ENCODE measurements around the gene CROT. TPM values are rescaled to one million over a fixed set of nuclear protein-coding genes. Genes with fewer than 3 reads are reported as not detected.

The CROT gene
- total and polyA plus RNA-seq, 2 experiments from 2014 or later = 11.1 to 13.4 TPM

DNA sequence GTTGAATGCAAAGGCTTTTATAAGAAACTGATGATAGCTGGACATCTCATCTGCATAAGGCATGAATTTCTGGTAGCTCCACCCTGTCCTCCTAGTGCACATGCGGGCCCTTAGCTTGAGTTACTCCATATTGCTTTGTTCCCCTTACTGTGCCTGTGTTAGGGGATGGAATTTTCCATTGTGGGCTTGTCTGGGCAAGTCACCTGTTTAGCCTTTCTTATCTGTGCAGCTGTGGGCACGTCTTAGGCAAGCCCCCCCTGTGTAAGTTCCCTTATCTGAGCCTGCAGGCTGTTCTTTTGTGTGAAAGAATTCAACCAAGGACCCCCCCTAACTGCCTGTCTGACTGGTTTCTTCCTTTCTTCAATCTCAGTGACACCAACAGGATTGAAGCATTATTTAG, 14.5 kb upstream of the CROT start:
- H3K36me3 ChIP-seq (ENCODE audit: low read depth) = no peaks in the 10 kb centered on the region; the same call in 1 of the 2 replicates

DNA sequence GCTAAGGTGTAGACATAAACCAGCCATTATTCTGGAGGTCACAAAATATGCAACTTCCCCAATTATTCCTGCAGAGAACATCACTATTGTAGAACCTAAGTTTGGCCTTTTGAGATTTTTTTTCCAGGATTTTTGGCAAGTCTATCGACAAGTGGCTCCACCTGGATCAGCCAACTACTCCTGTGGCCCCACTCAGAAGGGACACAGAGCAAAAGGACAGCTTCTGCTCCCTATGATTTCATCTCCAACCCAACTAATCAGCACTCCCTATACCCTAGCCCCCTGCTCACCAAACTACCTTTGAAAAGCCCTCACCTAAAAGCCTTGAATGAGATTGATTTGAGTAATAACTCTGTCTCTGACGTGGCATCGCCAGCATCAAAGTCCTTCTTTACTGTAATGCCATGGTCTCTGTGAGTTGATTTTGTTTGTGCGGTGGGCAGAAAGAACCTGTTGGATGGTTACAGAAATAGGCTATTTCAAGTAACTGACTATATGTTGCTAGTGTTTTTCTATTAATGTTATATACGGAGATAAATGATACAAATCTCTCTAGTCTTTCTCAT, 13.7 kb upstream of the CROT start:
- no peak overlapping the region for H3K4me2 ChIP-seq (ENCODE audit: unreplicated experiment)
- no peaks in the 10 kb centered on the region for H3K79me2 ChIP-seq (ENCODE audit: insufficient read depth)
- H4K20me1 ChIP-seq (ENCODE audit: insufficient read depth) = no peaks in the 10 kb centered on the region
- no peaks in the 10 kb centered on the region for H3F3A ChIP-seq (ENCODE audit: insufficient read depth)
- no peak overlapping the region for H3K9ac ChIP-seq
- DNase-seq = no peak
- 75 to 78% methylated on average over 5 of the region's 5 CpGs for WGBS, 2 experiments (ENCODE audit: low coverage in 1 of 2, low lambda C conversion rate in 2 of 2, missing lambda C conversion rate in 2 of 2)
- H2AFZ ChIP-seq = no peak overlapping the region
- no peaks in the 10 kb centered on the region for H3K9me2 ChIP-seq (ENCODE audit: insufficient read depth)
- no peaks in the 10 kb centered on the region; the same call in 1 of the 2 replicates for H3K36me3 ChIP-seq (ENCODE audit: low read depth)
- no peak overlapping the region for H3K4me3 ChIP-seq
- H3K9me3 ChIP-seq (ENCODE audit: low read depth) = no peaks in the 10 kb centered on the region
- H3K4me1 ChIP-seq (ENCODE audit: insufficient read depth) = no peaks in the 10 kb centered on the region
- H3K27me3 ChIP-seq (replicated peaks; ENCODE audit: insufficient read depth) = no peaks in the 10 kb centered on the region
- in situ Hi-C loops (cut with MboI) = no loop called here
- no peak overlapping the region for H3K27ac ChIP-seq
- TF ChIP-seq EZH2 (IDR thresholded peaks at IDR 0.05; ENCODE audit: insufficient read depth, poor library complexity, severe bottlenecking) (no peak), EZH2phosphoT487 (IDR thresholded peaks at IDR 0.05; ENCODE audit: insufficient read depth, low read depth) (no peak)

More for the DNA sequence above, 14.5 kb upstream of the CROT start:
- Histone ChIP-seq H3K79me2 (ENCODE audit: insufficient read depth) (no peaks in the 10 kb centered on the region), H4K20me1 (ENCODE audit: insufficient read depth) (no peaks in the 10 kb centered on the region), H2AFZ (no peak overlapping the region), H3K9me3 (ENCODE audit: low read depth) (no peaks in the 10 kb centered on the region), H3K27ac (no peak overlapping the region), H3K9ac (no peak overlapping the region), H3K4me1 (ENCODE audit: insufficient read depth) (no peaks in the 10 kb centered on the region), H3K4me2 (ENCODE audit: unreplicated experiment) (no peak overlapping the region), H3K4me3 (no peak overlapping the region), H3K27me3 (replicated peaks; ENCODE audit: insufficient read depth) (no peaks in the 10 kb centered on the region), H3F3A (ENCODE audit: insufficient read depth) (no peaks in the 10 kb centered on the region), H3K9me2 (ENCODE audit: insufficient read depth) (no peaks in the 10 kb centered on the region)
- no peak for DNase-seq
- 31 to 50% methylated on average over 2 of the region's 2 CpGs for WGBS, 2 experiments (ENCODE audit: low coverage in 1 of 2, low lambda C conversion rate in 2 of 2, missing lambda C conversion rate in 2 of 2)
- TF ChIP-seq EZH2 (IDR thresholded peaks at IDR 0.05; ENCODE audit: insufficient read depth, poor library complexity, severe bottlenecking) (no peak), EZH2phosphoT487 (IDR thresholded peaks at IDR 0.05; ENCODE audit: insufficient read depth, low read depth) (no peak)
- in situ Hi-C loops (cut with MboI) = no loop called here

DNA sequence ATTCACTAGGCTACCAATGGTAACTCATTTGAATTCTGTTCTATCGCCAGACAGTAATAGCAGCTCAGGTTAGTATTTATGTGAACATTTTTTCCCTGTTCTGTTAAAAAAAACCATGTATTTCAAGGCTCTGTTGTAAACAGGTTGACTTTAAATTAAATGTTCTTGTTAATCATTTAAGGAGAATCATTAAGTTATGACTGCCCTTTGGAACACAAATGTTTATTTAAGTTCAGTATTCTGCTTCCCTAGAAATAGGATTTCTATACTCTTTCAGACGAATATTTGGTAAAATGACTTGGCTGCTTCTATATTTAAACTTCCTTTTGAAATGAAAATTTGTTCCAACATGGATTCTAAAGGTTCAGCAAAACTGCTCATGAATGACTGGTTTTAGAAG, 13.1 kb upstream of the CROT start:
- DNase-seq = no peak
- Histone ChIP-seq H3K27ac (no peak overlapping the region), H3K4me2 (ENCODE audit: unreplicated experiment) (no peak overlapping the region), H3F3A (ENCODE audit: insufficient read depth) (no peaks in the 10 kb centered on the region), H3K36me3 (ENCODE audit: low read depth) (no peaks in the 10 kb centered on the region; the same call in 1 of the 2 replicates), H3K9me2 (ENCODE audit: insufficient read depth) (no peaks in the 10 kb centered on the region), H4K20me1 (ENCODE audit: insufficient read depth) (no peaks in the 10 kb centered on the region), H3K79me2 (ENCODE audit: insufficient read depth) (no peaks in the 10 kb centered on the region), H3K27me3 (replicated peaks; ENCODE audit: insufficient read depth) (no peaks in the 10 kb centered on the region), H3K4me1 (ENCODE audit: insufficient read depth) (no peaks in the 10 kb centered on the region), H2AFZ (no peak overlapping the region), H3K4me3 (no peak overlapping the region), H3K9ac (no peak overlapping the region), H3K9me3 (ENCODE audit: low read depth) (no peaks in the 10 kb centered on the region)
- in situ Hi-C loops (cut with MboI) = no loop called here
- 82 to 92% methylated on average over 2 of the region's 2 CpGs for WGBS, 2 experiments (ENCODE audit: low coverage in 1 of 2, low lambda C conversion rate in 2 of 2, missing lambda C conversion rate in 2 of 2)
- TF ChIP-seq EZH2phosphoT487 (IDR thresholded peaks at IDR 0.05; ENCODE audit: insufficient read depth, low read depth) = no peak
- no peak for TF ChIP-seq EZH2 (IDR thresholded peaks at IDR 0.05; ENCODE audit: insufficient read depth, poor library complexity, severe bottlenecking)

DNA sequence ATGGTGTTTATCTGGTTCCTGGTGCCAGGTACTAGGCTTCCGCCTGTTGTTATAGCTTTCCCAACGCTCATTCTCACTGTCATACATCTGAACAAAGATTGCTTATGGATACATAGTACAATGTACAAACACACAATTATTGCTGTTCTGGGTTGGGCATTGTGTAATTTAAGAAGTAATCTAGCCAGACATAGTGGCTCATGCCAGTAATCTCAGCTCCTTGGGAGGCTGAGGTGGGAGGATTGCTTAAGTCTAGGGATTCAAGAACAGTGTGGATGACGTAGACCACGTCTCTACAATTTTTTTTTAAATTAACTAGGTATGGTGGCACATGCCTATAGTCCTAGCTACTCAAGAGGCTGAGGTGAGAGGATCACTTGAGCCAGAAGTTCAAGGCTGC, 9.3 kb upstream of the CROT start:
- H3K4me2 ChIP-seq (ENCODE audit: unreplicated experiment) = no peak overlapping the region
- in situ Hi-C loops (cut with MboI) = no loop called here
- H3K79me2 ChIP-seq (ENCODE audit: insufficient read depth) = no peaks in the 10 kb centered on the region
- no peak overlapping the region for H3K27ac ChIP-seq
- no peaks in the 10 kb centered on the region for H3K27me3 ChIP-seq (replicated peaks; ENCODE audit: insufficient read depth)
- H3K4me3 ChIP-seq = no peak overlapping the region
- no peaks in the 10 kb centered on the region for H3F3A ChIP-seq (ENCODE audit: insufficient read depth)
- no peak overlapping the region for H2AFZ ChIP-seq
- no peaks in the 10 kb centered on the region for H3K9me3 ChIP-seq (ENCODE audit: low read depth)
- no peak overlapping the region for H3K9ac ChIP-seq
- DNase-seq = no peak
- H3K36me3 ChIP-seq (ENCODE audit: low read depth) = no peaks in the 10 kb centered on the region; the same call in 1 of the 2 replicates
- H4K20me1 ChIP-seq (ENCODE audit: insufficient read depth) = no peaks in the 10 kb centered on the region
- H3K9me2 ChIP-seq (ENCODE audit: insufficient read depth) = no peaks in the 10 kb centered on the region
- H3K4me1 ChIP-seq (ENCODE audit: insufficient read depth) = no peaks in the 10 kb centered on the region
- TF ChIP-seq EZH2phosphoT487 (IDR thresholded peaks at IDR 0.05; ENCODE audit: insufficient read depth, low read depth) = no peak
- TF ChIP-seq EZH2 (IDR thresholded peaks at IDR 0.05; ENCODE audit: insufficient read depth, poor library complexity, severe bottlenecking) = no peak
- 95 to 96% methylated on average over 4 of the region's 4 CpGs for WGBS, 2 experiments (ENCODE audit: low coverage in 1 of 2, low lambda C conversion rate in 2 of 2, missing lambda C conversion rate in 2 of 2)

Measured in GM23248 (cell line).